ENCODE results near the gene ELMO2. TPM values are rescaled to one million over a fixed set of nuclear protein-coding genes. Genes with fewer than 3 reads are reported as not detected.

Gene ELMO2
- total RNA-seq, 1 donor from 2014 or later: 60.3 TPM

GRCh38 chr20:46363874-46364669 lies 42.3 kb downstream of the ELMO2 start:
- DNase-seq: peak; percentile 93
- peaks cover 1% of the 10 kb centered on the region for H3K27me3 Mint-ChIP-seq (ENCODE audit: unreplicated experiment)
- H3K36me3 Mint-ChIP-seq (ENCODE audit: unreplicated experiment): no peaks in the 10 kb centered on the region
- H3K9me3 Mint-ChIP-seq (ENCODE audit: unreplicated experiment): peaks cover 5% of the 10 kb centered on the region
- H3K4me1 Mint-ChIP-seq (ENCODE audit: low read depth, unreplicated experiment): peaks cover 25% of the 10 kb centered on the region
- TF ChIP-seq CTCF (IDR thresholded peaks at IDR 0.05; ENCODE audit: partially characterized antibody, unreplicated experiment): no peak
- H3K4me3 Mint-ChIP-seq (ENCODE audit: unreplicated experiment): peak overlapping the region; percentile 99
- peak overlapping the region; percentile 81 for H3K27ac Mint-ChIP-seq (ENCODE audit: unreplicated experiment)

GRCh38 chr20:46362921-46363867 lies 43.2 kb downstream of the ELMO2 start:
- H3K36me3 Mint-ChIP-seq (ENCODE audit: unreplicated experiment): no peaks in the 10 kb centered on the region
- TF ChIP-seq CTCF (IDR thresholded peaks at IDR 0.05; ENCODE audit: partially characterized antibody, unreplicated experiment): no peak
- peak overlapping the region; percentile 76 for H3K27ac Mint-ChIP-seq (ENCODE audit: unreplicated experiment)
- H3K4me1 Mint-ChIP-seq (ENCODE audit: low read depth, unreplicated experiment): peaks cover 26% of the 10 kb centered on the region
- H3K4me3 Mint-ChIP-seq (ENCODE audit: unreplicated experiment): peak overlapping the region; percentile 99
- H3K27me3 Mint-ChIP-seq (ENCODE audit: unreplicated experiment): peaks cover 1% of the 10 kb centered on the region
- H3K9me3 Mint-ChIP-seq (ENCODE audit: unreplicated experiment): peaks cover 5% of the 10 kb centered on the region
- DNase-seq: no peak

GRCh38 chr20:46361811-46362210 lies 44.6 kb downstream of the ELMO2 start:
- no peak overlapping the region for H3K4me3 Mint-ChIP-seq (ENCODE audit: unreplicated experiment)
- H3K36me3 Mint-ChIP-seq (ENCODE audit: unreplicated experiment): no peaks in the 10 kb centered on the region

GRCh38 chr20:46361381-46361780 lies 45.0 kb downstream of the ELMO2 start:
- no peak for TF ChIP-seq CTCF (IDR thresholded peaks at IDR 0.05; ENCODE audit: partially characterized antibody, unreplicated experiment)
- H3K9me3 Mint-ChIP-seq (ENCODE audit: unreplicated experiment): peaks cover 5% of the 10 kb centered on the region
- peaks cover 1% of the 10 kb centered on the region for H3K27me3 Mint-ChIP-seq (ENCODE audit: unreplicated experiment)
- DNase-seq: no peak
- H3K4me1 Mint-ChIP-seq (ENCODE audit: low read depth, unreplicated experiment): peaks cover 26% of the 10 kb centered on the region
- H3K4me3 Mint-ChIP-seq (ENCODE audit: unreplicated experiment): no peak overlapping the region
- H3K36me3 Mint-ChIP-seq (ENCODE audit: unreplicated experiment): no peaks in the 10 kb centered on the region
- no peak overlapping the region for H3K27ac Mint-ChIP-seq (ENCODE audit: unreplicated experiment)

More at GRCh38 chr20:46361811-46362210, 44.6 kb downstream of the ELMO2 start:
- DNase-seq: no peak
- Mint-ChIP-seq H3K27me3 (ENCODE audit: unreplicated experiment) (peaks cover 1% of the 10 kb centered on the region), H3K27ac (ENCODE audit: unreplicated experiment) (no peak overlapping the region), H3K9me3 (ENCODE audit: unreplicated experiment) (peaks cover 5% of the 10 kb centered on the region), H3K4me1 (ENCODE audit: low read depth, unreplicated experiment) (peaks cover 26% of the 10 kb centered on the region)
- no peak for TF ChIP-seq CTCF (IDR thresholded peaks at IDR 0.05; ENCODE audit: partially characterized antibody, unreplicated experiment)

Data from glutamatergic neuron (in vitro differentiated cells).